HFF-Myc (cell line): Measurements from ENCODE around the gene DOCK11.

Experiments
- DNase-seq: peaks from one replicate; pipeline ENCODE4 v3.0.0-alpha.2; 2011; ENCODE audit warnings: low read depth; ENCODE audit errors: extremely low read depth
- H3K4me3 ChIP-seq: replicated peaks from 2 replicates; pipeline ENCODE4 v1.5.1; 2011; ENCODE audit warnings: low read depth, mild to moderate bottlenecking, control low read depth, low read length
- TF ChIP-seq, protein P1 (sequence below): IDR thresholded peaks from 2 replicates; pipeline ENCODE4 v1.5.1; 2012; ENCODE audit warnings: mild to moderate bottlenecking, low read depth, low read length, control low read depth; ENCODE audit errors: missing control alignments

Gene DOCK11

DNA sequence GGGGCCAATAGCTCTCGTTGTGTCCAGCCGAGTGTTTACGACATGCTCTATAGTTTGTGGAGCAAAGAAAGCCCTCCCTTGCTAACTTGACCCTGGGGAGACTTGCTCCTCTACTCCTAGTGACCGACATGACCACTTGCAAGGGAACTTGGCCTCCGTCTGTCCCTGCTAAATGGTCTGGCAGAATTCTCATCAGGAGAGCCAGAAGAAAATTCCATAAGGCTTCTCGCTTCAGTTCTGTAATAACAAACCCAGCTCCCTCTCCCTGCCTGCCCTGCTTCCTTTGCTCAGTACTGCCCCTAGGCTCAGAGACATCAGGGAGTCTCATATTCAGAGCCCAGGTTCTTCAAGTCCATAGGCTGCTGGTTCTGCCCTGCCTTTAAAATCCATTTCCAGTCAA is 13.0 kb downstream of the DOCK11 start:
- H3K4me3 ChIP-seq: no peak overlapping the region
- TF ChIP-seq, protein P1, sequence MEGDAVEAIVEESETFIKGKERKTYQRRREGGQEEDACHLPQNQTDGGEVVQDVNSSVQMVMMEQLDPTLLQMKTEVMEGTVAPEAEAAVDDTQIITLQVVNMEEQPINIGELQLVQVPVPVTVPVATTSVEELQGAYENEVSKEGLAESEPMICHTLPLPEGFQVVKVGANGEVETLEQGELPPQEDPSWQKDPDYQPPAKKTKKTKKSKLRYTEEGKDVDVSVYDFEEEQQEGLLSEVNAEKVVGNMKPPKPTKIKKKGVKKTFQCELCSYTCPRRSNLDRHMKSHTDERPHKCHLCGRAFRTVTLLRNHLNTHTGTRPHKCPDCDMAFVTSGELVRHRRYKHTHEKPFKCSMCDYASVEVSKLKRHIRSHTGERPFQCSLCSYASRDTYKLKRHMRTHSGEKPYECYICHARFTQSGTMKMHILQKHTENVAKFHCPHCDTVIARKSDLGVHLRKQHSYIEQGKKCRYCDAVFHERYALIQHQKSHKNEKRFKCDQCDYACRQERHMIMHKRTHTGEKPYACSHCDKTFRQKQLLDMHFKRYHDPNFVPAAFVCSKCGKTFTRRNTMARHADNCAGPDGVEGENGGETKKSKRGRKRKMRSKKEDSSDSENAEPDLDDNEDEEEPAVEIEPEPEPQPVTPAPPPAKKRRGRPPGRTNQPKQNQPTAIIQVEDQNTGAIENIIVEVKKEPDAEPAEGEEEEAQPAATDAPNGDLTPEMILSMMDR: no peak
- no peak for DNase-seq

DNA sequence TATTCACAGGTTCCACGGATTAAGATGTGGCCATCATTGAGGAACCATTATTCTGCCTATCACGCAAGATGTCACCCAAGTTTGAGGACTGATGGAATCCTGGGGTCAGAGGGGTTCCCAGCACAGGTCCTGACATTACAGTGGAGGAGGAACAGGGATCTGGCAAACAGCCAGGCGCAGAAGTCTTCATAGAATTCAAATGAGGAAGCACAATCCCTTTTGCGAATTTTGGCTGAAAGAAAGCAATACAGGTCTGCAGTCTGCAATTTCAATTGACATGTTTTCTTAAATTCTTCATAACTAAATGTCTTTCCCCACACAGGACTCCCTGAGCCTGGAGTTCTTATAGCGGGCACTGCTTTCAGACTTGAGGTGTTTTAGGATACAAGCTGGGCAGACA is 14.5 kb downstream of the DOCK11 start:
- TF ChIP-seq, protein P1: no peak
- H3K4me3 ChIP-seq: no peak overlapping the region

GRCh38 chrX:118513120-118513898 is 17.7 kb downstream of the DOCK11 start:
- TF ChIP-seq, protein P1: no peak
- no peak overlapping the region for H3K4me3 ChIP-seq
- no peak for DNase-seq

More for the DNA sequence above, 14.5 kb downstream of the DOCK11 start:
- no peak for DNase-seq

DNA sequence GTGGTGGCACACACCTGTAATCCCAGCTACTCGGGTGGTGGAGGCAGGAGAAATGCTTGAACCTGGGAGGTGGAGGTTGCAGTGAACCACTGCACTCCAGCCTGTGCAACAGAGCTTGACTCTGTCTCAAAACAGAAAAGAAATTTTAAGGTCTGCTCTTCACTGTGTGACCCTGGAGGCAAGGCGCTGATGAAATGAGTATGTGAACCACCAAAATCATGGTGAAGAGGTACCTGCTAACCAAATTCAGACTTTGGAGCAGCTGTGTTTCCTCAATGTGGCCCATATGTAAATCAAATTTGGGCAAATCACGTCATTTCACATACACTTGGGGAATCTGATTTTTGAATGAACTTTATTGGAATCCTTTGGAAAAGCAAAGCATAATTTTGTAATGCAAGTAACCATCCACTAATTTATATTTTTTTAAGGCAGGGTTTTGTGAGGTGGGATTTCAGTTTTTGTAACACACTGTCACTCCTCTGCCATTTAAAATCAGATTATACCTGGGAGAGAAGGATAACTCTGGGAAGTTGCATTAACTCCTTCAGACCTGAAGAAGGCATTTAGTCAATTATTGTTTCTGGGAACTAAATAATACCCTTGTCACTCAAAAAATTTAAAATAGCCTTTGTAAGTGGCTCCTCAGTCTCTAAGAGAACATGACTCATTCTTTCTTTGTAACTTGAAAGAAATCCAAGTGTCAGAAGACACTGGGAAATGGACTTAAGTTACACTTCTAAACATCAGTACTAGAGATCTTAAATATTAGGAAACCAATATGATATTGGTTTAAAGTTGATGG is 24.0 kb downstream of the DOCK11 start:
- TF ChIP-seq, protein P1: no peak
- H3K4me3 ChIP-seq: no peak overlapping the region
- no peak for DNase-seq

DNA sequence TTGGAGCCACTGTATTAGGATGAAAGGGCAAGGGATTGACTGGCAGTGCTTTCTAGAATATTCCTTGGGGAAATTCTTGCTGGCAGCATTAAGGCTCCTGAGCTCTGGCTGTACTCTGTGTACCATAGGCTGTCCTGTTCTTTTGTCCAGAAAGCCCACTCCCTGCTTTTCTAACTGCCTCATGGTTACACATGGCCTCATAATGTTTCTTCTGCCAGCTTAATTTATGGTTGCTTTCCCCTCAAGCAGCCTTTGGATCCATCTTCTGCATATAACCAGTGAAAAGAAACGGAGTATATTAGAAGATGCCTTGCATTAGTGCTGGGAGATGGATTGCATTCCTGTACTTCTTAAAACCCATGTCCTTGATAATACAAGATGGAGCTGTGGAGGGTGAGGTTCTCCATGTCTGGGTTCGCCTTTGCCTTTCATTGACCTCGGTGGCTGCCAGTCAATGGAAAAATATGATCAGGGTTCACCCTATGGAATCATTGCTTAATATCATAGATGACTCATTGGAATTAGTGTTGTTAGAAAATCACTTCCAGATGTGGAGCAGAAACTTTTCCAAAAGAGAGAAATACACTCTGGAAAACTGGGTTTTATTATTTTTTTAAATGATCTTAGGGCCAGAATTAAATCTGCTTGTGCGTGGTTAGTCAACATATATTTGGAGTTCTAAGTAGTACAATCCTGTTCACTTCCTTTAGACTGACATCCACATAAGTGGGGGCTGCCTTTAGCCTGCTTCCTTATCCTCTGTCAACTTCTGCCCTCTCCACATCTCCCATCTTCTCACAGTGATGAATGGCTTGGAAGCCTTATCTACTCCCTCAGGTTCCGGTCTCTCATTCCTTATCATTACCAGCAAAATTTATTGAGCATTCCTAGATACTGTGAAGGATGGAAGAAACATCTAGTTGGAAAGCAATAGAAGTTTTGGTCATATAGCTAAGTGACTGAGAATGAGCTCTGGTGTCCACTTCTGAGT is 24.9 kb downstream of the DOCK11 start:
- no peak for DNase-seq
- no peak overlapping the region for H3K4me3 ChIP-seq
- TF ChIP-seq, protein P1: no peak

DNA sequence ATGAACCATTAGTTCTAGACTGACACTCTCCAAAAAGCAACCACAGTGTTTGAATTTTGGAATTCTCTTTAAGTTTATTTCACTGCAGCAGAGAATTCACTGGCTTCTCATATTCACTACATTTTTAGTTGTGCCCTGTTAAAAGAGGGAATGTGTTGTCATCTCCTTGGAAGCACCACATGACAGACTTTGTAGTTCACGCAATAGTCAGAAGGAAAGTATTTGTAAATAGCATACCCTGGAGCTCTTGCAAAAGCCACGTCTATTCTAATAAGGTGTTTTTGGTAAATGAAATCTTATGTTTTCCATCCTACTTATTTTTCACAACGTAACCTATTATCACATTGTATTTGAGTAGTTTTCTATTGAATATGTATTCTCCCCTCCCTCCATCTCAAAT is 25.8 kb downstream of the DOCK11 start:
- H3K4me3 ChIP-seq: no peak overlapping the region
- DNase-seq: no peak
- TF ChIP-seq, protein P1: no peak
